Fibroblast of lung (primary cell): ENCODE measurements around the gene EPB41. TPM values are rescaled to one million over a fixed set of nuclear protein-coding genes. Genes with fewer than 3 reads are reported as not detected.

Experiments used
- DNase-seq, 2 donors: peaks; one replicate each; pipeline versions ENCODE4 v3.0.0 to v3.0.0-alpha.2; 2010; ENCODE audit warnings: low read depth in 2 of 2
- H2AFZ ChIP-seq: 2 replicates; pipeline ENCODE4 v1.5.1; 2012; ENCODE audit warnings: low read length, control low read depth, inconsistent platforms
- H3K27ac ChIP-seq: 2 replicates; pipeline ENCODE4 v1.5.1; 2011; ENCODE audit warnings: low read length, control low read depth; ENCODE audit not compliant: insufficient read depth
- H3K27me3 ChIP-seq: 2 replicates; pipeline ENCODE4 v1.5.1; 2011; ENCODE audit warnings: mild to moderate bottlenecking, low read length; ENCODE audit not compliant: control insufficient read depth, insufficient read depth
- H3K36me3 ChIP-seq: 2 replicates; pipeline ENCODE4 v1.5.1; 2011; ENCODE audit warnings: low read length; ENCODE audit not compliant: control insufficient read depth, insufficient read depth
- H3K4me1 ChIP-seq: 2 replicates; pipeline ENCODE4 v1.5.1; 2011; ENCODE audit warnings: low read length; ENCODE audit not compliant: control insufficient read depth, insufficient read depth; ENCODE audit errors: extremely low read depth
- H3K4me2 ChIP-seq: 2 replicates; pipeline ENCODE4 v1.5.1; 2011; ENCODE audit warnings: low read length, control low read depth; ENCODE audit not compliant: insufficient read depth; ENCODE audit errors: extremely low read depth
- H3K4me3 ChIP-seq, 4 experiments: fragments of 200-600 bp in 1 of 4; sonication (generic) in 1 of 4; replicated peaks in 1 of 4; 2 replicates each; pipeline ENCODE4 v1.5.1; 2011 to 2016; ENCODE audit warnings: low read length in 4 of 4, low read depth in 3 of 4, mild to moderate bottlenecking in 3 of 4, control low read depth in 2 of 4, inconsistent platforms in 1 of 4, mixed read lengths in 1 of 4; ENCODE audit not compliant: insufficient read depth in 1 of 4; ENCODE audit errors: control extremely low read depth in 1 of 4
- H3K79me2 ChIP-seq: 2 replicates; pipeline ENCODE4 v1.5.1; 2012; ENCODE audit warnings: mild to moderate bottlenecking, low read length, inconsistent platforms; ENCODE audit not compliant: control insufficient read depth, insufficient read depth
- H3K9ac ChIP-seq: 2 replicates; pipeline ENCODE4 v1.5.1; 2011; ENCODE audit warnings: mild to moderate bottlenecking, low read length, control low read depth; ENCODE audit not compliant: insufficient read depth
- H3K9me3 ChIP-seq: 2 replicates; pipeline ENCODE4 v1.5.1; 2012; ENCODE audit warnings: low read depth, low read length; ENCODE audit not compliant: control insufficient read depth, insufficient read depth
- H4K20me1 ChIP-seq: 2 replicates; pipeline ENCODE4 v1.5.1; 2011; ENCODE audit warnings: low read length; ENCODE audit not compliant: control insufficient read depth, insufficient read depth; ENCODE audit errors: extremely low read depth
- CTCF ChIP-seq, 2 donors: IDR thresholded peaks in 1 of 2; conservative IDR thresholded peaks in 1 of 2; 1 replicate in 1 of 2; 2 replicates in 1 of 2; pipeline ENCODE4 v1.5.1; 2011 to 2012; ENCODE audit warnings: low read length in 2 of 2, control low read depth in 1 of 2, inconsistent platforms in 1 of 2, low read depth in 1 of 2, mild to moderate bottlenecking in 1 of 2
- EZH2 ChIP-seq: IDR thresholded peaks from 2 replicates; pipeline ENCODE4 v1.5.1; 2012; ENCODE audit warnings: low read length, control low read depth, mild to moderate bottlenecking; ENCODE audit errors: missing control alignments
- polyA plus RNA-seq, 2 donors: library from polyadenylated mRNA; depleted of rRNA in 1 of 2; stranded (reverse) in 1 of 2; unstranded in 1 of 2; fragments of >200 nt; gene quantifications; 2 replicates each; pipeline ENCODE4 v1.2.1, GENCODE V29; 2011 to 2012; ENCODE audit warnings: missing spikeins in 1 of 2
- total RNA-seq: library from RNA; depleted of rRNA; stranded (reverse); fragments of >200 nt; gene quantifications from 2 replicates; pipeline ENCODE4 v1.2.1, GENCODE V29; 2014

Gene EPB41
- total and polyA plus RNA-seq, 2 donors (not counting 1 experiment from before 2014, with no cell fraction given): 7.4 to 38.0 TPM

DNA sequence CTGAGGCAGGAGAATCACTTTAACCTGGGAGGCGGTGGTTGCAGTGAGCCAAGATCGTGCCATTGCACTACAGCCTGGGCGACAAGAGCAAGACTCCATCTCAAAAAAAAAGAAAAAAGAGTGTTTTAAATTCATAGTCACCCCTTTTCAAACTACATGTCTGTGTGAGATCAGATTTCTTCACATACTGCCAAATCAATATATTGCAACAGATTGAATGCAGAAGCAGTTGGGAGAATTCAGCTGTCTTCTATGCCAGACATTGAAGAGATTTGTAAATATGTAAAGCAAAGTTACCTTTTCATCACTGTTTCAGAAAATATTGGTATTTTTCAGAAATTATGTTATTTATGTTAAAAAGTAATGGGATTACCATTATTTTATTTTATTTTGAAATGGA lies 108.3 kb downstream of the EPB41 start:
- H3K9me3 ChIP-seq: no peaks in the 10 kb centered on the region
- no peak overlapping the region for H2AFZ ChIP-seq
- H3K27me3 ChIP-seq: no peaks in the 10 kb centered on the region
- DNase-seq: no peak
- no peak overlapping the region for H3K4me2 ChIP-seq
- no peaks in the 10 kb centered on the region for H3K4me1 ChIP-seq
- H3K36me3 ChIP-seq: no peaks in the 10 kb centered on the region
- H3K79me2 ChIP-seq: no peaks in the 10 kb centered on the region
- no peak overlapping the region for H3K27ac ChIP-seq
- H3K4me3 ChIP-seq: no peak overlapping the region
- TF ChIP-seq CTCF (conservative IDR thresholded peaks at IDR 0.05 in 1 of 2, IDR thresholded peaks at IDR 0.05 in 1 of 2; ENCODE audit: low read depth in 1 of 2, low read length in 2 of 2) (no peak), EZH2 (no peak)
- H4K20me1 ChIP-seq: no peaks in the 10 kb centered on the region
- no peak overlapping the region for H3K9ac ChIP-seq

- TF ChIP-seq EZH2 (no peak), CTCF (conservative IDR thresholded peaks at IDR 0.05 in 1 of 2, IDR thresholded peaks at IDR 0.05 in 1 of 2; ENCODE audit: low read depth in 1 of 2, low read length in 2 of 2) (no peak)
- Histone ChIP-seq H3K36me3 (no peaks in the 10 kb centered on the region), H3K4me3 (no peak overlapping the region), H3K79me2 (no peaks in the 10 kb centered on the region), H3K27ac (no peak overlapping the region), H3K4me1 (no peaks in the 10 kb centered on the region), H3K27me3 (no peaks in the 10 kb centered on the region), H2AFZ (no peak overlapping the region), H3K9me3 (no peaks in the 10 kb centered on the region), H3K9ac (no peak overlapping the region), H3K4me2 (no peak overlapping the region), H4K20me1 (no peaks in the 10 kb centered on the region)
- DNase-seq: no peak
Observed at GRCh38 chr1:29029667-29030066, 115.3 kb downstream of the EPB41 start.

DNA sequence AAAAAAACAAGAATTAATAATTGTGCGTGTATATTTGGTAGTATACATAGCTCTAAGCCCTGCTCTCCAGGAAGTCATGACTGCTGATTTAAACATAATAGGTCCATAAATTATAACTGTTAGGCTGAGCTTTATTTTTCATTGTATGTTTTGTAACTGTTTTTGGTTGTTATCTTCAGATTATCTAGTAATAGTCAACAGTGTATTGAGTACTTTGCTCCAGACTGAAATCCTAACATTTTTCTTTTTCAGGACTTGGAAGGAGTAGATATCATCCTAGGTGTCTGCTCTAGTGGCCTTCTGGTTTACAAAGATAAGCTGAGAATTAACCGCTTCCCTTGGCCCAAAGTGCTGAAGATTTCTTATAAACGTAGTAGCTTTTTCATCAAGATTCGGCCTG lies 118.5 kb downstream of the EPB41 start:
- H3K79me2 ChIP-seq: no peaks in the 10 kb centered on the region

More for the DNA sequence above, 118.5 kb downstream of the EPB41 start:
- Histone ChIP-seq H3K9ac (no peak overlapping the region), H3K4me1 (no peaks in the 10 kb centered on the region), H3K27ac (no peak overlapping the region), H2AFZ (no peak overlapping the region), H3K9me3 (no peaks in the 10 kb centered on the region), H3K4me2 (no peak overlapping the region), H3K27me3 (no peaks in the 10 kb centered on the region), H4K20me1 (no peaks in the 10 kb centered on the region), H3K36me3 (no peaks in the 10 kb centered on the region), H3K4me3 (no peak overlapping the region)
- no peak for DNase-seq
- no peak for TF ChIP-seq CTCF (conservative IDR thresholded peaks at IDR 0.05 in 1 of 2, IDR thresholded peaks at IDR 0.05 in 1 of 2; ENCODE audit: low read depth in 1 of 2, low read length in 2 of 2)
- TF ChIP-seq EZH2: no peak
